PC-9 (cell line): ENCODE data around the gene JPH4. TPM values are rescaled to one million over a fixed set of nuclear protein-coding genes. Genes with fewer than 3 reads are reported as not detected.

Source experiments
- BruUV-seq: library from RNA; stranded (reverse); fragments of 400-500 nt; replicated peaks from 2 replicates; lab custom pipeline; 2021; lab: Mats Ljungman, UMichigan
- CTCF ChIA-PET: fragments of 300-600 bp; sonication (Branson Sonifier 250); formaldehyde crosslinking; loops from one replicate; lab custom pipeline; 2022; ENCODE audit warnings: antibody characterized with exemption; lab: Charles Lee
- POLR2A ChIA-PET: fragments of 300-600 bp; sonication (Branson Sonifier 250); formaldehyde crosslinking; loops from one replicate; lab custom pipeline; 2022; ENCODE audit warnings: antibody characterized with exemption; ENCODE audit not compliant: unreplicated experiment; lab: Charles Lee
- DNase-seq, 2 experiments: peaks; one replicate each; pipeline versions ENCODE4 v3.0.0 to v3.0.0-alpha.2; 2015 to 2022; ENCODE audit warnings: mixed read lengths in 1 of 2
- H2AFZ ChIP-seq: fragments of 200-600 bp; sonication (generic); 2 replicates; pipeline ENCODE4 v1.8.1; 2017; ENCODE audit warnings: antibody characterized with exemption
- H3F3A ChIP-seq: fragments of 200-600 bp; sonication (generic); 2 replicates; pipeline ENCODE4 v1.8.1; 2017; ENCODE audit warnings: antibody characterized with exemption, mild to moderate bottlenecking, low read depth; ENCODE audit not compliant: insufficient read depth
- H3K27ac ChIP-seq: fragments of 200-600 bp; sonication (generic); 2 replicates; pipeline ENCODE4 v1.6.1; 2016; ENCODE audit warnings: mixed run types
- H3K27me3 ChIP-seq: fragments of 200-600 bp; sonication (generic); 2 replicates; pipeline ENCODE4 v1.6.1; 2016; ENCODE audit warnings: low read depth, mixed run types; ENCODE audit not compliant: insufficient read depth
- H3K36me3 ChIP-seq: fragments of 200-600 bp; sonication (generic); 2 replicates; pipeline ENCODE4 v1.6.1; 2016; ENCODE audit warnings: low read depth, mixed run types
- H3K4me1 ChIP-seq: fragments of 200-600 bp; sonication (generic); replicated peaks from 2 replicates; pipeline ENCODE4 v1.6.1; 2016; ENCODE audit warnings: mixed run types; ENCODE audit not compliant: insufficient read depth
- H3K4me2 ChIP-seq: fragments of 200-600 bp; sonication (generic); 2 replicates; pipeline ENCODE4 v1.6.1; 2017; ENCODE audit warnings: mixed run types
- H3K4me3 ChIP-seq: fragments of 200-600 bp; sonication (generic); 2 replicates; pipeline ENCODE4 v1.6.1; 2016; ENCODE audit warnings: mixed run types
- H3K79me2 ChIP-seq: fragments of 200-600 bp; sonication (generic); 2 replicates; pipeline ENCODE4 v1.6.1; 2017; ENCODE audit warnings: low read depth, mixed run types
- H3K9me2 ChIP-seq: fragments of 200-600 bp; sonication (generic); 2 replicates; pipeline ENCODE4 v1.8.1; 2017; ENCODE audit warnings: mild to moderate bottlenecking; ENCODE audit not compliant: insufficient read depth
- H3K9me3 ChIP-seq: fragments of 200-600 bp; sonication (generic); 2 replicates; pipeline ENCODE4 v1.8.1; 2016; ENCODE audit warnings: low read depth; ENCODE audit not compliant: insufficient read depth
- H4K20me1 ChIP-seq: fragments of 200-600 bp; sonication (generic); 2 replicates; pipeline ENCODE4 v1.8.1; 2017; ENCODE audit not compliant: insufficient read depth
- CTCF ChIP-seq: fragments of 200-600 bp; sonication (generic); conservative IDR thresholded peaks from 2 replicates; pipeline ENCODE4 v1.6.1; 2017; ENCODE audit warnings: mixed run types, antibody characterized with exemption, mild to moderate bottlenecking, moderate library complexity
- EZH2 ChIP-seq: fragments of 200-600 bp; sonication (generic); IDR thresholded peaks from 2 replicates; pipeline ENCODE4 v1.8.0; 2017; ENCODE audit warnings: antibody characterized with exemption, low read depth
- intact Hi-C: fragments of 100-400 bp; cut with micrococcal nuclease; formaldehyde crosslinking; loops from one replicate; pipeline ENCODE4 v1.10.0; 2022; ENCODE audit not compliant: unreplicated experiment
- total RNA-seq: library from RNA; stranded (reverse); gene quantifications from 2 replicates; pipeline ENCODE4 v1.2.3, GENCODE V29; 2021

The JPH4 gene
- total RNA-seq, 1 experiment from 2014 or later, result not detected

- ChIA-PET CTCF (no interaction called here), POLR2A (no interaction called here)
- H3K9me2 ChIP-seq, result no peaks in the 10 kb centered on the region
- no peaks in the 10 kb centered on the region for H3K79me2 ChIP-seq
- H3K36me3 ChIP-seq, result no peaks in the 10 kb centered on the region
- H3F3A ChIP-seq, result no peaks in the 10 kb centered on the region
- no peaks in the 10 kb centered on the region for H3K27me3 ChIP-seq
- no TSS peak for BruUV-seq
- peaks cover 8% of the 10 kb centered on the region; the same call in 1 of the 2 replicates for H3K4me1 ChIP-seq
- no peak overlapping the region for H3K4me3 ChIP-seq
- no peak overlapping the region for H3K4me2 ChIP-seq
- no peaks in the 10 kb centered on the region for H4K20me1 ChIP-seq
- TF ChIP-seq EZH2, result no peak
- TF ChIP-seq CTCF, result no peak
- DNase-seq, result peak in 1 of 2 experiments; percentile 36
- H3K9me3 ChIP-seq, result no peaks in the 10 kb centered on the region
- intact Hi-C loops, result no loop called here
- H3K27ac ChIP-seq, result no peak overlapping the region
- H2AFZ ChIP-seq, result no peak overlapping the region
These were observed 26.1 kb upstream of the JPH4 start for GRCh38 chr14:23604675-23605170.

- H3K27me3 ChIP-seq, result no peaks in the 10 kb centered on the region
- H3K9me3 ChIP-seq, result no peaks in the 10 kb centered on the region
- H2AFZ ChIP-seq, result no peak overlapping the region
- no TSS peak for BruUV-seq
- no peak for TF ChIP-seq EZH2
- no peak for TF ChIP-seq CTCF
- H3K36me3 ChIP-seq, result no peaks in the 10 kb centered on the region
- H3F3A ChIP-seq, result no peaks in the 10 kb centered on the region
- H3K4me1 ChIP-seq, result peaks cover 8% of the 10 kb centered on the region; the same call in 1 of the 2 replicates
- DNase-seq, result no peak
- CTCF ChIA-PET, result no interaction called here
- H4K20me1 ChIP-seq, result no peaks in the 10 kb centered on the region
- H3K9me2 ChIP-seq, result no peaks in the 10 kb centered on the region
- no peak overlapping the region for H3K4me3 ChIP-seq
- no peak overlapping the region for H3K4me2 ChIP-seq
- intact Hi-C loops, result no loop called here
- no peak overlapping the region for H3K27ac ChIP-seq
- POLR2A ChIA-PET, result no interaction called here
- H3K79me2 ChIP-seq, result no peaks in the 10 kb centered on the region
These were observed 25.6 kb upstream of the JPH4 start for GRCh38 chr14:23604148-23604547.

- TF ChIP-seq EZH2 (no peak), CTCF (no peak)
- Histone ChIP-seq H4K20me1 (no peaks in the 10 kb centered on the region), H3K9me3 (no peaks in the 10 kb centered on the region), H3F3A (no peaks in the 10 kb centered on the region), H3K27ac (no peak overlapping the region), H2AFZ (no peak overlapping the region), H3K4me3 (no peak overlapping the region), H3K79me2 (no peaks in the 10 kb centered on the region), H3K4me1 (peaks cover 8% of the 10 kb centered on the region; the same call in 1 of the 2 replicates), H3K27me3 (no peaks in the 10 kb centered on the region), H3K9me2 (no peaks in the 10 kb centered on the region), H3K36me3 (no peaks in the 10 kb centered on the region), H3K4me2 (no peak overlapping the region)
- ChIA-PET CTCF (no interaction called here), POLR2A (interaction anchor here (0.7 kb wide), 1 partner anchor 491 kb away, joined by 5 read pairs; the partner anchor contains the start of gene PCK2)
- no peak for DNase-seq
- BruUV-seq, result no TSS peak
- intact Hi-C loops, result no loop called here
These were observed 24.5 kb upstream of the JPH4 start for GRCh38 chr14:23603103-23603502.
